ES-I3 (cell line): ENCODE data around the gene ADM2.
A peak's percentile ranks its signal among the peaks of the same experiment; 100 is the strongest.
"Not testable (repeated sequence)": the region's sequence is repeated elsewhere in the genome, so short reads cannot be mapped to it uniquely, and the experiment has no call there.

Source experiments
- H3K36me3 ChIP-seq: 2 replicates; pipeline ENCODE4 v1.6.1; 2013; ENCODE audit warnings: mild to moderate bottlenecking, low read length, control low read depth, moderate library complexity; ENCODE audit not compliant: insufficient read depth
- H3K4me1 ChIP-seq: 2 replicates; pipeline ENCODE4 v1.6.1; 2013; ENCODE audit warnings: mild to moderate bottlenecking, control low read depth, low read length; ENCODE audit not compliant: insufficient read depth
- H3K9ac ChIP-seq: 2 replicates; pipeline ENCODE4 v1.6.1; 2013; ENCODE audit warnings: low read depth, mild to moderate bottlenecking, low read length, moderate library complexity
- H3K9me3 ChIP-seq: 2 replicates; pipeline ENCODE4 v1.6.1; 2013; ENCODE audit warnings: mild to moderate bottlenecking, low read length, moderate library complexity; ENCODE audit not compliant: control insufficient read depth, insufficient read depth

ADM2 gene

DNA sequence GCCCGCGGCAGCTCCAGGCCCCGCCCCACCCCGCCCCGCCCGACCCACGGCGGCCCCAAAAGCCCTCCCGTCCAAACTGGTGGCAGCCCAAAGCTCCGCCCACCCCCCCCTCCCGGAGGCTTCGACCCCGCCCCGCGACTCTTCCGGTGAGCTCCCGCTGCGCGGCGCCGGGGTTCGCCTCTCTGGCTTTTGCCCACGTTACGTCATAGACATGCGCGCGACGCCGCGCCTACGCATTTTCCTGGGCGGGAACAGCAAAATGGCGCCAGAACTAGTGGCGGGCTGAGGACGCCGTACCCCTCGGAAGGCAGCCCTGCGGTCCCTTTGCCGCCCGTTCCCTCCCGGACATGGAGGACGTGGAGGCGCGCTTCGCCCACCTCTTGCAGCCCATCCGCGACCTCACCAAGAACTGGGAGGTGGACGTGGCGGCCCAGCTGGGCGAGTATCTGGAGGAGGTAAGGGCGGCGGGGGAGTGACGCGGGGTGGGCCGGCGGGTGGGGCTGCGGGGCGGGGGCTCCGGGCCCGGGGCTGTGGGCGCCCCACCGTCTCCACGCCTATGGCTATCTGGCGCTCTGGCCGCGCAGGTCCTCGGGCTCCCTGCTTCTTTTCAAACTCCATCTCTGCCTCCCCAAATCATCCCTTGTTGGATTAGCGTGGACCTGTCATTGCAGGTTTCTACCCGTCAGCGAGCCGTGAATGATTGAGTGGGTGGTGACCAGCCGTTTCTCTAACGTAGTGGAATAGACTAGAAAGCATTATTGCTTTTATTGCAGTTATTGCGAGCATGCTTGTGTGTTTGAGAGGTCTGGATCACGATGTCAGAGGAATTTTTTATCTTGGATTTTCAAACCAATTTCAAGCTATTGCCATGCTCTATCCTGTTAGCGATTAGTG, 26.9 kb downstream of the ADM2 start, which contains the start of gene NCAPH2:
Gene NCAPH2 (plus strand): TSS at position 234 of the 894 bp plus-strand sequence. CDS start 114 bp downstream, at position 348.
- Histone ChIP-seq H3K9ac (peak within 1 kb of the TSS; percentile 84), H3K4me1 (peaks cover 6% of the 10 kb centered on the region; the same call in 1 of the 2 replicates), H3K9me3 (no peaks in the 10 kb centered on the region), H3K36me3 (no peaks in the 10 kb centered on the region)

GRCh38 chr22:50508897-50509296, 27.6 kb downstream of the ADM2 start:
- Histone ChIP-seq H3K9ac (peak overlapping the region; percentile 84), H3K36me3 (no peaks in the 10 kb centered on the region), H3K9me3 (no peaks in the 10 kb centered on the region), H3K4me1 (peaks cover 6% of the 10 kb centered on the region; the same call in 1 of the 2 replicates)

- Histone ChIP-seq H3K9me3 (no peaks in the 10 kb centered on the region), H3K36me3 (no peaks in the 10 kb centered on the region), H3K9ac (no peak overlapping the region), H3K4me1 (peaks cover 6% of the 10 kb centered on the region; the same call in 1 of the 2 replicates)
These were observed 31.8 kb downstream of the ADM2 start for GRCh38 chr22:50513175-50513574.

DNA sequence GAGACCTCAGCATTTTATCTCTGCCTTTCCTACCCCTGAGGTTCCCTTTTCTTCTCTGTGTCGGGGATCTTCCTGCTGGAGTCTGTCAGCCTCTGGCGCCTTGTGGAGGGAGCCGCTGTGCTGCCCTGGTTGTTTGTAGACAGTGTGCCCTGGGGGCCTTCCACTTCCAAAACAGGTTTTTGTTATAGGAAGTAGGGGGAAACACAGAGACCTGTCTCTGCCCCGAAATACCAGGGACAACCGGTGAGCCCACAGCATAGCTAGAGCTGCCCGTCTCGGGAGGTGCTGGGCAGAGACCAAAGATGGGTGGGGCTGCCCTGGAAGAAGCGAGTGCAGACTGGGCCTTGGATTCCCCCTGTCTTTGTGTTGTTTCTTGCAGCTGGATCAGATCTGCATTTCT, 34.7 kb downstream of the ADM2 start:
- H3K36me3 ChIP-seq, result no peaks in the 10 kb centered on the region
- no peak overlapping the region for H3K9ac ChIP-seq
- H3K4me1 ChIP-seq, result no peaks in the 10 kb centered on the region
- no peaks in the 10 kb centered on the region for H3K9me3 ChIP-seq

- no peaks in the 10 kb centered on the region for H3K4me1 ChIP-seq
- no peak overlapping the region for H3K9ac ChIP-seq
- no peaks in the 10 kb centered on the region for H3K36me3 ChIP-seq
- H3K9me3 ChIP-seq, result no peaks in the 10 kb centered on the region
These were observed 35.5 kb downstream of the ADM2 start for GRCh38 chr22:50516891-50517290.

DNA sequence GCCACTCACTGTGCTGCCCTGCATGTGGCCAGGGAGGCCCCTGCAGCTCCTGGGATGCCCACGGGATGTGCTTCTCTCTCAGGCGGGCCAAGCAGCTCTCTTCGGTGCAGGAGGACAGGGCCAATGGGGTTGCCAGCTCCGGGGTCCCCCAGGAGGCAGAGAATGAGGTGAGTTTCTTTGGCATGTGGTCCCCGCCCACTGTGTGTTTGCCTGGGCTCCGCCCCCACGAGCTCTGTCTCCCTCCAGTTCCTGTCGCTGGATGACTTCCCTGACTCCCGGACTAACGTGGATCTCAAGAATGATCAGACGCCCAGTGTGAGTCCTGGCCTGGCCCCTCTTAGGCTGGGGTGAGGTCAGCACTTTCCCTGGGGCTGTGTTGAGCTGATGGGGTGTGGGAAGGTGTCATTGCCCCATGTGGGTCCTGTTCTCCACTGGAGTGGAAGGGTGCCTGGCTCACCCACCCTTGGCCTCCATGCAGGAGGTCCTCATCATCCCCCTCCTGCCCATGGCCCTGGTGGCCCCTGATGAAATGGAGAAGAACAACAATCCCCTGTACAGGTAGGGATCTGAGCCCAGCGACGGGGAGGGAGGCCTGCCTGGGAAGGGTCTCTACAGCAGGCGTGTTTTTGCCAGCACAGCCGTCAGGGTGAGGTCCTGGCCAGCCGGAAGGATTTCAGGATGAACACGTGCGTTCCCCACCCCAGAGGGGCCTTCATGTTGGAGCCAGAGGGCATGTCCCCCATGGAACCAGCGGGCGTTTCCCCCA, 36.3 kb downstream of the ADM2 start:
- no peaks in the 10 kb centered on the region for H3K9me3 ChIP-seq
- H3K36me3 ChIP-seq, result no peaks in the 10 kb centered on the region
- H3K4me1 ChIP-seq, result no peaks in the 10 kb centered on the region
- no peak overlapping the region for H3K9ac ChIP-seq

DNA sequence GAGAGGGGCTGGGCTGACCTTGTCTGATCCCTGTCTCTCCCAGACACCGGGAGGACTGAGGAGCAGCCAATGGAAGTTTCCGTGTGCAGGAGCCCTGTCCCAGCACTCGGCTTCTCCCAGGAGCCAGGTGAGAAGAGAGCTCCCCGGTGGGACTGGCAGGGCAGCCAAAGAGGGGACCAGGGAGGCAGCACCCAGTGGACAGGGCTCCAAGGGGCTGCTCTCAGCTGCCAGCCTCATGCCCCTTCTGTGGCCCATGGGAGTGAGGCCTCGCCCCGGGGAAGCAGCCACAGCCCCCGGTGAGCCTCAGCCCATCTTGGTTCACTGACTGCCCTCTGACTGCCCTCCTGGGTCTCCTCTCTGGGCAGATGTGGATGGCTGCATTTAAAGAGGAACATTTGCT, 37.3 kb downstream of the ADM2 start:
- Histone ChIP-seq H3K9me3 (no peaks in the 10 kb centered on the region), H3K36me3 (no peaks in the 10 kb centered on the region), H3K4me1 (no peaks in the 10 kb centered on the region), H3K9ac (no peak overlapping the region)

DNA sequence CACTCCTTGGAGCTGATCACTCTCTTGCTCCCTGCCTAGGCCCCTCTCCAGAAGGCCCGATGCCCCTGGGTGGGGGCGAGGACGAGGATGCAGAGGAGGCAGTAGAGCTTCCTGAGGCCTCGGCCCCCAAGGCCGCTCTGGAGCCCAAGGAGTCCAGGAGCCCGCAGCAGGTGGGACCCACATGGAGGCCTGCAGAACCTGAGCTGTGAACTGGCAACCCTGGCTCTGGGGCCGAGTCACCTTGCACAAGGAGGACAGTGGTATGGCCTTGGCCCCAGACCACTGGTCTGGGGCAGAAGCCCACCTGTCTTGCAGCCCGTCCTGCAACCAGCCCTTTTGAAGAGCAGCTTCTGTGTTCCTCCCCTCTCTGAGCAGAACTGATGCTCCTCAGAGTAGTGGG, 37.8 kb downstream of the ADM2 start:
- H3K9ac ChIP-seq, result no peak overlapping the region
- no peaks in the 10 kb centered on the region for H3K36me3 ChIP-seq
- H3K9me3 ChIP-seq, result no peaks in the 10 kb centered on the region

DNA sequence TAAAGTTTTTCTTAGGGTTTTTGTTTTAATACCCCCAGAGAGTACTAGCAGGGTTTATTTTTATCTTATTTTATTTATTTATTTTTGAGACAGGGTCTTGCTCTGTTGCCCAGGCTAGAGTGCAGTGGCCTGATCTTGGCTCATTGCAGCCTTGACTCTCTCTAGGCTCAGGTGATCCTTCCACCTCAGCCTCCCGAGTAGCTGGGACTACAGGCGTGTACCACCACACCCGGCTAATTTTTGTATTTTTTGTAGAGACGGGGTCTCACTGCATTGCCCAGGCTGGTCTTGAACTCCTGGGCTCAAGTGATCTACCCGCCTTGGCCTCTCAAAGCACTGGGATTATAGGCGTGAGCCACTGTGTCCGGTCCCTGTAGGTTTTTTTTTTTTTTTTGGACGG, 38.8 kb downstream of the ADM2 start:
- not testable (repeated sequence) for H3K9me3 ChIP-seq, H3K9ac ChIP-seq, H3K4me1 ChIP-seq, H3K36me3 ChIP-seq

More for the DNA sequence above, 37.8 kb downstream of the ADM2 start:
- H3K4me1 ChIP-seq, result no peaks in the 10 kb centered on the region

GRCh38 chr22:50520826-50521453, 39.6 kb downstream of the ADM2 start:
- Histone ChIP-seq H3K9me3 (no peaks in the 10 kb centered on the region), H3K4me1 (no peaks in the 10 kb centered on the region; the same call in 1 of the 2 replicates), H3K9ac (no peak overlapping the region), H3K36me3 (no peaks in the 10 kb centered on the region)

- Histone ChIP-seq H3K9me3 (no peaks in the 10 kb centered on the region), H3K9ac (no peak overlapping the region), H3K4me1 (no peaks in the 10 kb centered on the region; the same call in 1 of the 2 replicates), H3K36me3 (no peaks in the 10 kb centered on the region)
These were observed 40.4 kb downstream of the ADM2 start for GRCh38 chr22:50521710-50522109.

DNA sequence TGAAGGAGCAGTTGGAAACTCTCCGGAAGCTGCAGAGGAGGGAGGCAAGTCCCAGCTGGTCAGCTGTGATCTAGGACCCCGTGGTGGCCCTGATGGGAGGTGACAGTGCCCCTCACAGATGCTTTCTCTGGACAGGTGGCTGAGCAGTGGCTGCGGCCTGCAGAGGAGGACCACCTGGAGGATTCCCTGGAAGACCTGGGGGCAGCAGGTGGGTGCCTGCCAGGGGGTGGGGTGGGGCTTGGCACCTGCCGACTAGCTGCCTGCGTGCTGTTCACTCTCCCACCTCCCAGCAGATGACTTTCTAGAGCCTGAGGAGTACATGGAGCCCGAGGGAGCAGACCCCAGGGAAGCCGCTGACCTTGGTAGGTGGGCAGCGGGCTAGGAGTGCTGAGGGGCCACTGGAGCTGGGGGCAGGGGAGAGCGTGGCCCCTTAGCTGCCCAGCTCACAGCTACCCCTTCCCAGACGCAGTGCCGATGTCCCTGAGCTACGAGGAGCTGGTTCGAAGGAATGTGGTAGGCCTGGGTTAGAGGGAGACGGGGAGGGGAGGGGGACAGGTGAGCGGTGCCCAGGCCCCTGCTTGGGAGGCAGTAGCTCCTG, 41.0 kb downstream of the ADM2 start:
- Histone ChIP-seq H3K36me3 (no peaks in the 10 kb centered on the region), H3K4me1 (no peaks in the 10 kb centered on the region; the same call in 1 of the 2 replicates), H3K9me3 (no peaks in the 10 kb centered on the region), H3K9ac (no peak overlapping the region)

DNA sequence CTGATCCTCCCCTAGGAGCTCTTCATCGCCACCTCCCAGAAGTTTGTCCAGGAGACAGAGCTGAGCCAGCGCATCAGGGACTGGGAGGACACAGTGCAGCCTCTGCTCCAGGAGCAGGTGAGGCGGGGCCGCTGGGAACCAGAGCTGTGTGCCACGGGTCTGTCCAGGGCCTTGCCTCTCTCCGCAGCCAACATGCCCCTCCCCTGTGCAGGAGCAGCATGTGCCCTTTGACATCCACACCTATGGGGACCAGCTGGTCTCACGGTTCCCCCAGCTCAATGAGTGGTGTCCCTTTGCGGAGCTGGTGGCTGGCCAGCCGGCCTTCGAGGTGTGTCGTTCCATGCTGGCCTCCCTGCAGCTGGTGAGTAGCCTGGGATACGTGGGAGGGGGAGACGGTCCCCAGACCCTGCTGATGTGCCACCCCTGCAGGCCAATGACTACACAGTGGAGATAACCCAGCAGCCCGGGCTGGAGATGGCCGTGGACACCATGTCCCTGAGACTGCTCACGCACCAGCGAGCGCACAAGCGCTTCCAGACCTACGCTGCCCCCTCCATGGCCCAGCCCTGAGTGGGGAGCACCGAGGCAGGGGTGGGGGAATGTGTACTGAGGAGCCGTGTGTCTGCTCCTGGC, 41.6 kb downstream of the ADM2 start:
- Histone ChIP-seq H3K9me3 (no peaks in the 10 kb centered on the region), H3K4me1 (no peaks in the 10 kb centered on the region; the same call in 1 of the 2 replicates), H3K9ac (no peak overlapping the region), H3K36me3 (no peaks in the 10 kb centered on the region)

DNA sequence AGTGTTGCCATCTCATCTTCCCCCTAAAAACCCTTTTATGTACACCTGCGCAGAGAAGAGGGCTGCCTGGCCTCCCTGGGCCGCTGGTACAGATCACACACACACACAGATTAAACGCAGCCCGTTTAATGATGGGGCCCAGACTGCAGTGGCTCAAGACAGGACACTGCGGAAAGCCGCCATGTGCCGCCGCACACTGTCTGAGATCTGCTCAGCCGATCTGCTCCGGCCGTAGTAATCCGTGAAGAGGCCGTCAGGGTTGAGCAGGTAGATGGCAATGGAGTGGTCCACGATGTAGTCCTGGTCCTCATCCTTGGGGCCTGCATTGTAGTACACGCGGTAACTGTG, 42.1 kb downstream of the ADM2 start:
- Histone ChIP-seq H3K4me1 (no peaks in the 10 kb centered on the region; the same call in 1 of the 2 replicates), H3K36me3 (no peaks in the 10 kb centered on the region), H3K9me3 (no peaks in the 10 kb centered on the region), H3K9ac (no peak overlapping the region)
